ENCODE results near the gene RAP1A. TPM values are rescaled to one million over a fixed set of nuclear protein-coding genes. Genes with fewer than 3 reads are reported as not detected.

RAP1A gene
- total and polyA plus RNA-seq, 10 donors, result 83.3 to 125 (median 105) TPM

- Histone ChIP-seq H3K27ac (no peak overlapping the region), H3K9me3 (no peaks in the 10 kb centered on the region), H3K4me1 (peaks cover 9 to 27% (median 15%) of the 10 kb centered on the region in 6 donors), H3K36me3 (no peaks in the 10 kb centered on the region), H3K4me3 (no peak overlapping the region), H3K27me3 (replicated peaks in 1 of 7) (no peaks in the 10 kb centered on the region)
- intact Hi-C loops (cut with DNase I; ENCODE audit: low total_unique reads), result loop anchor here (5.0 to 10.0 kb wide), 2 partner anchors 35 to 247 kb away; partner anchors contain the start of genes ADORA3 and TMIGD3
- WGBS, 5 donors, result 42 to 51% (median 50%) methylated on average over 2 of the region's 2 CpGs
- no peak for TF ChIP-seq POLR2AphosphoS5 (IDR thresholded peaks at IDR 0.05)
- no peak for TF ChIP-seq POLR2A (IDR thresholded peaks at IDR 0.05)
- no peak for TF ChIP-seq CTCF (IDR thresholded peaks at IDR 0.05 in 8 of 11, conservative IDR thresholded peaks at IDR 0.05 in 3 of 11)
- no peak for DNase-seq
These were observed 132.5 kb downstream of the RAP1A start for GRCh38 chr1:111751906-111752575.

- intact Hi-C loops (cut with DNase I; ENCODE audit: low total_unique reads), result loop anchor here (5.0 to 10.0 kb wide), 2 partner anchors 38 to 250 kb away; partner anchors contain the start of genes ADORA3 and TMIGD3
- Histone ChIP-seq H3K36me3 (peaks cover 0 to 26% (median 9%) of the 10 kb centered on the region in 6 donors), H3K4me3 (peak overlapping the region; percentile 67 to 96 (median 81)), H3K9me3 (no peaks in the 10 kb centered on the region), H3K27me3 (replicated peaks in 1 of 7) (no peaks in the 10 kb centered on the region), H3K27ac (peak overlapping the region; percentile 87 to 97 (median 95)), H3K4me1 (peaks cover 14 to 42% (median 24%) of the 10 kb centered on the region in 6 donors)
- TF ChIP-seq CTCF (IDR thresholded peaks at IDR 0.05 in 8 of 11, conservative IDR thresholded peaks at IDR 0.05 in 3 of 11), result no peak
- TF ChIP-seq POLR2A (IDR thresholded peaks at IDR 0.05), result no peak
- no peak for TF ChIP-seq POLR2AphosphoS5 (IDR thresholded peaks at IDR 0.05)
- WGBS, 5 donors, result 0 to 2% (median 1%) methylated on average over 12 of the region's 12 CpGs
- peak; percentile 85 for DNase-seq
These were observed 135.4 kb downstream of the RAP1A start for GRCh38 chr1:111754984-111755330.

DNA sequence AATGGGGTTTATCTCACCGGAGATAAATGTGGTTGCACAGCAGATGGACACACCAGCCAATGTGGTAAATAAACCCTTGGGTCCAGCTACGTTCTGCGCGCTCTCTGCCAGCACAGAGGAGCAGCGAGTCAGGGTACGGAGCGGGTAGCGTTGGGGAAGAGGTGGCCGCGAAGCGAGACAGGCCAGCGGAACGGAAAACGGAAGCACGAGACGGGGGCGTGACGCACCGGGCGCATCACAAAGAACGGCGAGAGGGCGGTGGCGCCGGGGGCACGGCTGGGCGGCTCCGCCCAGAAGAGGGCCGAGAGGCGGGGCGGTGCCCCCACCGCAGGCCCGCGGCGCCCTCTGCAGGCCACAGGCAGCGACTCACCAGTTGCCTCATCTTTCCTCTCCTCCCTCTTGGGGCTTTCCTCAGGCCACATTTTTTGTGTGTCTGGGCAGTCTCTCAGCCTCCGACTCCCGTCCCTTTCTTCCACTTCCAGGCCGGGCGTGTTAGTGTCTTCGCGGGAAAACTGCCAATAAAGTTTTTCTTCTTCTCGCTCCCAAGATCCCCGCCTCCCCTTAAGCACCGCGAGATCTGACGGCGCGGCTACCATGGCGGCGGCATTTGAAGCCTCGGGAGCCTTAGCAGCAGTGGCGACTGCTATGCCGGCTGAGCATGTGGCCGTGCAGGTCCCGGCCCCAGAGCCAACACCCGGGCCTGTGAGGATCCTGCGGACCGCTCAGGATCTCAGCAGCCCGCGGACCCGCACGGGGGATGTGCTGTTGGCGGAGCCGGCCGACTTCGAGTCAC, 135.9 kb downstream of the RAP1A start, which contains the start of gene DDX20:
Gene DDX20 (plus strand): TSS at position 571 of the 793 bp plus-strand sequence. CDS start 24 bp downstream, at position 595.
- Histone ChIP-seq H3K36me3 (peaks cover 0 to 32% (median 15%) of the 10 kb centered on the region in 6 donors), H3K9me3 (no peaks in the 10 kb centered on the region), H3K4me1 (peaks cover 14 to 42% (median 24%) of the 10 kb centered on the region in 6 donors), H3K27ac (peak within 1 kb of the TSS; percentile 87 to 97 (median 95)), H3K4me3 (peak within 1 kb of the TSS; percentile 67 to 96 (median 81)), H3K27me3 (replicated peaks in 1 of 7) (no peaks in the 10 kb centered on the region)
- WGBS, 5 donors, result 0 to 1% (median 0%) methylated on average over 37 to 67 of the region's 67 CpGs
- intact Hi-C loops (cut with DNase I; ENCODE audit: low total_unique reads), result loop anchor here (10.0 kb wide), 1 partner anchor 251 kb away; the partner anchor contains the start of genes ADORA3 and TMIGD3
- TF ChIP-seq POLR2A (IDR thresholded peaks at IDR 0.05) (peak in 2 of 3 donors; percentile 26 to 52), CTCF (IDR thresholded peaks at IDR 0.05 in 8 of 11, conservative IDR thresholded peaks at IDR 0.05 in 3 of 11) (peak; percentile 87 to 98 (median 94)), POLR2AphosphoS5 (IDR thresholded peaks at IDR 0.05) (peak; percentile 95)
- peak; percentile 99 for DNase-seq

Measured in spleen (tissue), 11 donors.